Activated T-cell treated with anti-CD3 and anti-CD28 coated beads, Interleukin-2, amount 50 U/mL, for 4 hours (primary cell): ENCODE results near the gene ATP10B. TPM values are rescaled to one million over a fixed set of nuclear protein-coding genes. Genes with fewer than 3 reads are reported as not detected.

Experiments
- ATAC-seq, 2 donors: fragments of 200-7000 bp; cut with Tn5 transposase; one replicate each; pipeline ENCODE4 v1.10.0; 2021
- DNase-seq: peaks from one replicate; pipeline ENCODE4 v3.0.0-alpha.2; 2020
- H3K27me3 Mint-ChIP-seq: one replicate; pipeline ENCODE4 v1.8.0; 2021; ENCODE audit warnings: low read depth, mixed read lengths
- H3K36me3 Mint-ChIP-seq: one replicate; pipeline ENCODE4 v1.8.0; 2022; ENCODE audit warnings: mixed read lengths; ENCODE audit not compliant: insufficient read depth
- H3K4me1 Mint-ChIP-seq: one replicate; pipeline ENCODE4 v1.8.0; 2021; ENCODE audit warnings: low read depth, mixed read lengths
- H3K4me3 Mint-ChIP-seq: one replicate; pipeline ENCODE4 v1.8.0; 2021; ENCODE audit warnings: mild to moderate bottlenecking, moderate library complexity, mixed read lengths
- H3K9me3 Mint-ChIP-seq: one replicate; pipeline ENCODE4 v1.8.0; 2021; ENCODE audit warnings: mixed read lengths
- total RNA-seq, 3 donors: library from RNA; stranded (reverse); gene quantifications; one replicate each; pipeline ENCODE4 v1.2.1, GENCODE V29; 2021

ATP10B gene
- total RNA-seq, 3 donors from 2014 or later = 0.05 to 0.15 (median 0.08) TPM

GRCh38 chr5:160665460-160665859 is 186.6 kb downstream of the ATP10B start:
- DNase-seq (no peak), ATAC-seq (no peak)
- Mint-ChIP-seq H3K4me3 (no peak overlapping the region), H3K36me3 (no peaks in the 10 kb centered on the region), H3K4me1 (no peaks in the 10 kb centered on the region), H3K27me3 (no peaks in the 10 kb centered on the region), H3K9me3 (no peaks in the 10 kb centered on the region)

- no peak for ATAC-seq
- no peak overlapping the region for H3K4me3 Mint-ChIP-seq
- no peak for DNase-seq
- H3K4me1 Mint-ChIP-seq = no peaks in the 10 kb centered on the region
- peaks cover 14% of the 10 kb centered on the region for H3K27me3 Mint-ChIP-seq
- no peaks in the 10 kb centered on the region for H3K36me3 Mint-ChIP-seq
- no peaks in the 10 kb centered on the region for H3K9me3 Mint-ChIP-seq
These were observed 191.9 kb downstream of the ATP10B start for GRCh38 chr5:160660132-160660531.

GRCh38 chr5:160657622-160658458 is 194.2 kb downstream of the ATP10B start:
- Mint-ChIP-seq H3K36me3 (no peaks in the 10 kb centered on the region), H3K9me3 (no peaks in the 10 kb centered on the region), H3K27me3 (peaks cover 14% of the 10 kb centered on the region), H3K4me1 (no peaks in the 10 kb centered on the region), H3K4me3 (no peak overlapping the region)
- DNase-seq (no peak), ATAC-seq (no peak)

GRCh38 chr5:160657068-160657507 is 194.9 kb downstream of the ATP10B start:
- Mint-ChIP-seq H3K4me1 (no peaks in the 10 kb centered on the region), H3K4me3 (no peak overlapping the region), H3K27me3 (peaks cover 14% of the 10 kb centered on the region), H3K36me3 (no peaks in the 10 kb centered on the region), H3K9me3 (no peaks in the 10 kb centered on the region)
- no peak for DNase-seq
- no peak for ATAC-seq

GRCh38 chr5:160655717-160656116 is 196.3 kb downstream of the ATP10B start:
- Mint-ChIP-seq H3K36me3 (no peaks in the 10 kb centered on the region), H3K4me3 (no peak overlapping the region)
- ATAC-seq = no peak

GRCh38 chr5:160651692-160652645 is 200.0 kb downstream of the ATP10B start:
- ATAC-seq = no peak
- Mint-ChIP-seq H3K9me3 (no peaks in the 10 kb centered on the region), H3K4me3 (no peak overlapping the region), H3K4me1 (no peaks in the 10 kb centered on the region), H3K27me3 (peaks cover 2% of the 10 kb centered on the region), H3K36me3 (no peaks in the 10 kb centered on the region)
- no peak for DNase-seq

More at GRCh38 chr5:160655717-160656116, 196.3 kb downstream of the ATP10B start:
- H3K4me1 Mint-ChIP-seq = no peaks in the 10 kb centered on the region
- H3K27me3 Mint-ChIP-seq = peaks cover 14% of the 10 kb centered on the region
- H3K9me3 Mint-ChIP-seq = no peaks in the 10 kb centered on the region
- no peak for DNase-seq

- DNase-seq = no peak
- Mint-ChIP-seq H3K36me3 (no peaks in the 10 kb centered on the region), H3K27me3 (no peaks in the 10 kb centered on the region), H3K4me1 (no peaks in the 10 kb centered on the region), H3K4me3 (no peak overlapping the region), H3K9me3 (no peaks in the 10 kb centered on the region)
- ATAC-seq = no peak
These were observed 202.7 kb downstream of the ATP10B start for GRCh38 chr5:160649304-160649703.

- DNase-seq (no peak), ATAC-seq (no peak)
- no peak overlapping the region for H3K4me3 Mint-ChIP-seq
- no peaks in the 10 kb centered on the region for H3K36me3 Mint-ChIP-seq
- no peaks in the 10 kb centered on the region for H3K9me3 Mint-ChIP-seq
- no peaks in the 10 kb centered on the region for H3K4me1 Mint-ChIP-seq
- H3K27me3 Mint-ChIP-seq = no peaks in the 10 kb centered on the region
These were observed 206.0 kb downstream of the ATP10B start for GRCh38 chr5:160646033-160646432.

- Mint-ChIP-seq H3K36me3 (no peaks in the 10 kb centered on the region), H3K4me3 (no peak overlapping the region), H3K4me1 (no peaks in the 10 kb centered on the region), H3K27me3 (peaks cover 4% of the 10 kb centered on the region), H3K9me3 (no peaks in the 10 kb centered on the region)
- ATAC-seq = no peak
- DNase-seq = no peak
These were observed 208.3 kb downstream of the ATP10B start for GRCh38 chr5:160643616-160644240.

- DNase-seq (no peak), ATAC-seq (no peak)
- Mint-ChIP-seq H3K9me3 (no peaks in the 10 kb centered on the region), H3K4me1 (no peaks in the 10 kb centered on the region), H3K36me3 (no peaks in the 10 kb centered on the region), H3K27me3 (peaks cover 7% of the 10 kb centered on the region), H3K4me3 (no peak overlapping the region)
These were observed 210.6 kb downstream of the ATP10B start for GRCh38 chr5:160641405-160641804.

- ATAC-seq = no peak
- Mint-ChIP-seq H3K4me1 (no peaks in the 10 kb centered on the region), H3K27me3 (peaks cover 7% of the 10 kb centered on the region), H3K4me3 (no peak overlapping the region), H3K36me3 (no peaks in the 10 kb centered on the region), H3K9me3 (no peaks in the 10 kb centered on the region)
- no peak for DNase-seq
These were observed 211.6 kb downstream of the ATP10B start for GRCh38 chr5:160640406-160640805.

GRCh38 chr5:160638161-160638742 is 213.8 kb downstream of the ATP10B start:
- Mint-ChIP-seq H3K9me3 (no peaks in the 10 kb centered on the region), H3K4me1 (no peaks in the 10 kb centered on the region), H3K36me3 (no peaks in the 10 kb centered on the region), H3K27me3 (peaks cover 7% of the 10 kb centered on the region), H3K4me3 (no peak overlapping the region)
- no peak for DNase-seq
- no peak for ATAC-seq

- H3K36me3 Mint-ChIP-seq = no peaks in the 10 kb centered on the region
These were observed 214.5 kb downstream of the ATP10B start for GRCh38 chr5:160637357-160638090.

More at GRCh38 chr5:160637357-160638090, 214.5 kb downstream of the ATP10B start:
- H3K4me1 Mint-ChIP-seq = no peaks in the 10 kb centered on the region
- no peaks in the 10 kb centered on the region for H3K9me3 Mint-ChIP-seq
- DNase-seq (no peak), ATAC-seq (no peak)
- H3K4me3 Mint-ChIP-seq = no peak overlapping the region
- H3K27me3 Mint-ChIP-seq = peaks cover 7% of the 10 kb centered on the region
